CD4-positive, CD25-positive, alpha-beta regulatory T cell (primary cell): ENCODE data around the gene RALGAPB. TPM values are rescaled to one million over a fixed set of nuclear protein-coding genes. Genes with fewer than 3 reads are reported as not detected.
A peak's percentile ranks its signal among the peaks of the same experiment; 100 is the strongest.

Experiments used
- ATAC-seq, 2 donors: fragments of 150-1000 bp; cut with Tn5 transposase; one replicate each; pipeline ENCODE4 v1.10.0; 2021; ENCODE audit warnings: low read depth in 2 of 2, moderate number of reproducible peaks in 2 of 2, moderate library complexity in 1 of 2
- DNase-seq, 3 donors: peaks; one replicate each; pipeline versions ENCODE4 v3.0.0 to v3.0.0-alpha.2; 2012 to 2022; ENCODE audit warnings: mixed read lengths in 1 of 3
- H3K27ac ChIP-seq: one replicate; pipeline ENCODE4 v1.7.0; 2013; ENCODE audit warnings: mild to moderate bottlenecking, low read length; ENCODE audit not compliant: insufficient read depth, poor library complexity, severe bottlenecking
- H3K27me3 ChIP-seq: one replicate; pipeline ENCODE4 v1.7.0; 2013; ENCODE audit warnings: low read length; ENCODE audit not compliant: control insufficient read depth, insufficient read depth
- H3K36me3 ChIP-seq: one replicate; pipeline ENCODE4 v1.7.0; 2013; ENCODE audit warnings: mild to moderate bottlenecking, low read length, moderate library complexity; ENCODE audit not compliant: control insufficient read depth, insufficient read depth
- H3K4me1 ChIP-seq: 2 replicates; pipeline ENCODE4 v1.7.0; 2013; ENCODE audit warnings: mild to moderate bottlenecking, low read length; ENCODE audit not compliant: insufficient read depth, control insufficient read depth, poor library complexity, severe bottlenecking
- H3K4me3 ChIP-seq: one replicate; pipeline ENCODE4 v1.7.0; 2013; ENCODE audit warnings: low read depth, mild to moderate bottlenecking, low read length, moderate library complexity
- H3K9me3 ChIP-seq, 2 experiments: 1 replicate in 1 of 2; 2 replicates in 1 of 2; pipeline ENCODE4 v1.7.0; 2013; ENCODE audit warnings: low read length in 2 of 2, mild to moderate bottlenecking in 1 of 2, moderate library complexity in 1 of 2; ENCODE audit not compliant: control insufficient read depth in 2 of 2
- H3K27ac Mint-ChIP-seq, 3 donors: one replicate each; pipeline ENCODE4 v1.8.0; 2020 to 2022; ENCODE audit warnings: mild to moderate bottlenecking in 3 of 3, mixed read lengths in 3 of 3, moderate library complexity in 2 of 3
- H3K27me3 Mint-ChIP-seq: one replicate; pipeline ENCODE4 v1.8.0; 2022; ENCODE audit warnings: mild to moderate bottlenecking, mixed read lengths
- H3K36me3 Mint-ChIP-seq: one replicate; pipeline ENCODE4 v1.8.0; 2020; ENCODE audit warnings: mixed read lengths
- H3K4me1 Mint-ChIP-seq, 4 donors: one replicate each; pipeline ENCODE4 v1.8.0; 2020 to 2022; ENCODE audit warnings: mixed read lengths in 4 of 4, mild to moderate bottlenecking in 1 of 4
- H3K4me3 Mint-ChIP-seq, 4 donors: one replicate each; pipeline ENCODE4 v1.8.0; 2020 to 2022; ENCODE audit warnings: mild to moderate bottlenecking in 4 of 4, mixed read lengths in 4 of 4, moderate library complexity in 3 of 4
- H3K9me3 Mint-ChIP-seq, 7 donors: one replicate each; pipeline ENCODE4 v1.8.0; 2020 to 2022; ENCODE audit warnings: mixed read lengths in 7 of 7, mild to moderate bottlenecking in 3 of 7, moderate library complexity in 2 of 7
- polyA plus RNA-seq, 4 donors: library from polyadenylated mRNA; unstranded; fragments of 300-500 nt; fragmentation: Illumina TruSeq; gene quantifications; one replicate each; pipeline ENCODE4 v1.2.3, GENCODE V29; 2021
- total RNA-seq: library from RNA; stranded (reverse); gene quantifications from one replicate; pipeline ENCODE4 v1.2.3, GENCODE V29; 2022

Gene RALGAPB
- total and polyA plus RNA-seq, 5 donors from 2014 or later: 10.7 to 59.1 (median 11.1) TPM

GRCh38 chr20:38569747-38570525, 97.3 kb downstream of the RALGAPB start:
- Mint-ChIP-seq H3K4me3 (no peak overlapping the region), H3K9me3 (no peaks in the 10 kb centered on the region), H3K27me3 (no peaks in the 10 kb centered on the region), H3K36me3 (peaks cover 42% of the 10 kb centered on the region), H3K4me1 (peaks cover 0 to 4% (median 0%) of the 10 kb centered on the region in 4 donors), H3K27ac (peak overlapping the region in 2 of 3 donors; percentile 48 to 79)
- ATAC-seq: no peak
- H3K27me3 ChIP-seq: no peaks in the 10 kb centered on the region
- H3K9me3 ChIP-seq: no peaks in the 10 kb centered on the region
- no peak overlapping the region for H3K4me3 ChIP-seq
- H3K27ac ChIP-seq: no peak overlapping the region
- no peaks in the 10 kb centered on the region for H3K4me1 ChIP-seq
- no peak for DNase-seq
- H3K36me3 ChIP-seq: peaks cover 90% of the 10 kb centered on the region

GRCh38 chr20:38573413-38573812, 100.8 kb downstream of the RALGAPB start:
- H3K27ac ChIP-seq: no peak overlapping the region
- H3K27me3 ChIP-seq: no peaks in the 10 kb centered on the region
- Mint-ChIP-seq H3K9me3 (no peaks in the 10 kb centered on the region), H3K4me3 (no peak overlapping the region), H3K36me3 (peaks cover 43% of the 10 kb centered on the region), H3K4me1 (peaks cover 0 to 4% (median 1%) of the 10 kb centered on the region in 4 donors), H3K27me3 (no peaks in the 10 kb centered on the region), H3K27ac (no peak overlapping the region)
- DNase-seq (no peak), ATAC-seq (no peak)
- H3K36me3 ChIP-seq: peaks cover 76% of the 10 kb centered on the region
- H3K4me3 ChIP-seq: no peak overlapping the region
- no peaks in the 10 kb centered on the region for H3K4me1 ChIP-seq
- no peaks in the 10 kb centered on the region for H3K9me3 ChIP-seq

GRCh38 chr20:38579219-38579910, 106.7 kb downstream of the RALGAPB start:
- Histone ChIP-seq H3K4me1 (no peaks in the 10 kb centered on the region), H3K27ac (no peak overlapping the region), H3K36me3 (peaks cover 25% of the 10 kb centered on the region), H3K4me3 (no peak overlapping the region), H3K27me3 (no peaks in the 10 kb centered on the region), H3K9me3 (no peaks in the 10 kb centered on the region)
- H3K27me3 Mint-ChIP-seq: no peaks in the 10 kb centered on the region
- peaks cover 0 to 2% (median 0%) of the 10 kb centered on the region in 4 donors for H3K4me1 Mint-ChIP-seq
- no peak overlapping the region for H3K4me3 Mint-ChIP-seq
- ATAC-seq (peak in 1 of 2 donors; percentile 20), DNase-seq (no peak)
- H3K9me3 Mint-ChIP-seq: no peaks in the 10 kb centered on the region
- peak overlapping the region; percentile 31 to 79 (median 58) for H3K27ac Mint-ChIP-seq
- H3K36me3 Mint-ChIP-seq: peaks cover 20% of the 10 kb centered on the region

- no peaks in the 10 kb centered on the region for H3K9me3 ChIP-seq
- H3K27ac ChIP-seq: no peak overlapping the region
- peaks cover 0 to 2% (median 0%) of the 10 kb centered on the region in 4 donors for H3K4me1 Mint-ChIP-seq
- no peaks in the 10 kb centered on the region for H3K4me1 ChIP-seq
- no peaks in the 10 kb centered on the region for H3K9me3 Mint-ChIP-seq
- H3K36me3 ChIP-seq: peaks cover 19% of the 10 kb centered on the region
- no peak for ATAC-seq
- no peaks in the 10 kb centered on the region for H3K27me3 ChIP-seq
- no peak overlapping the region for H3K4me3 Mint-ChIP-seq
- no peak for DNase-seq
- H3K27ac Mint-ChIP-seq: peak overlapping the region in 2 of 3 donors; percentile 29 to 58
- no peaks in the 10 kb centered on the region for H3K27me3 Mint-ChIP-seq
- H3K4me3 ChIP-seq: no peak overlapping the region
- H3K36me3 Mint-ChIP-seq: peaks cover 14% of the 10 kb centered on the region
These were observed 107.3 kb downstream of the RALGAPB start for GRCh38 chr20:38579921-38580320.

GRCh38 chr20:38581013-38581412, 108.4 kb downstream of the RALGAPB start, which contains the start of gene ADIG:
Gene ADIG (plus strand): TSS chr20:38581197. CDS start chr20:38581251, 54 bp downstream.
- Mint-ChIP-seq H3K4me3 (no peak within 1 kb of the TSS), H3K4me1 (peaks cover 0 to 2% (median 0%) of the 10 kb centered on the region in 4 donors), H3K27me3 (no peaks in the 10 kb centered on the region), H3K9me3 (peaks cover 0 to 1% (median 0%) of the 10 kb centered on the region in 7 donors), H3K27ac (peak within 1 kb of the TSS in 2 of 3 donors; percentile 29 to 58), H3K36me3 (peaks cover 8% of the 10 kb centered on the region)
- Histone ChIP-seq H3K36me3 (peaks cover 9% of the 10 kb centered on the region), H3K4me3 (no peak within 1 kb of the TSS), H3K4me1 (no peaks in the 10 kb centered on the region), H3K27ac (no peak within 1 kb of the TSS), H3K9me3 (no peaks in the 10 kb centered on the region), H3K27me3 (no peaks in the 10 kb centered on the region)
- ATAC-seq: no peak
- no peak for DNase-seq

GRCh38 chr20:38581830-38582358, 109.3 kb downstream of the RALGAPB start:
- no peak overlapping the region for H3K27ac ChIP-seq
- ATAC-seq (no peak), DNase-seq (no peak)
- no peaks in the 10 kb centered on the region for H3K27me3 Mint-ChIP-seq
- H3K27me3 ChIP-seq: no peaks in the 10 kb centered on the region
- H3K9me3 ChIP-seq: no peaks in the 10 kb centered on the region
- peaks cover 0 to 1% (median 0%) of the 10 kb centered on the region in 4 donors for H3K4me1 Mint-ChIP-seq
- H3K27ac Mint-ChIP-seq: no peak overlapping the region
- peaks cover 5% of the 10 kb centered on the region for H3K36me3 ChIP-seq
- H3K4me1 ChIP-seq: no peaks in the 10 kb centered on the region
- peaks cover 3% of the 10 kb centered on the region for H3K36me3 Mint-ChIP-seq
- peaks cover 0 to 1% (median 0%) of the 10 kb centered on the region in 7 donors for H3K9me3 Mint-ChIP-seq
- no peak overlapping the region for H3K4me3 ChIP-seq
- H3K4me3 Mint-ChIP-seq: no peak overlapping the region

GRCh38 chr20:38583306-38583705, 110.7 kb downstream of the RALGAPB start:
- Histone ChIP-seq H3K9me3 (no peaks in the 10 kb centered on the region), H3K27me3 (no peaks in the 10 kb centered on the region), H3K27ac (no peak overlapping the region), H3K36me3 (no peaks in the 10 kb centered on the region), H3K4me1 (no peaks in the 10 kb centered on the region), H3K4me3 (no peak overlapping the region)
- H3K4me3 Mint-ChIP-seq: no peak overlapping the region
- DNase-seq (no peak), ATAC-seq (no peak)
- H3K4me1 Mint-ChIP-seq: peaks cover 0 to 1% (median 0%) of the 10 kb centered on the region in 4 donors
- peaks cover 0 to 1% (median 0%) of the 10 kb centered on the region in 7 donors for H3K9me3 Mint-ChIP-seq
- H3K36me3 Mint-ChIP-seq: no peaks in the 10 kb centered on the region
- no peaks in the 10 kb centered on the region for H3K27me3 Mint-ChIP-seq
- H3K27ac Mint-ChIP-seq: no peak overlapping the region
